ENCODE data around the gene USP25. TPM values are rescaled to one million over a fixed set of nuclear protein-coding genes. Genes with fewer than 3 reads are reported as not detected.

The USP25 gene
- total RNA-seq, 1 experiment from 2014 or later = 22.1 TPM

DNA sequence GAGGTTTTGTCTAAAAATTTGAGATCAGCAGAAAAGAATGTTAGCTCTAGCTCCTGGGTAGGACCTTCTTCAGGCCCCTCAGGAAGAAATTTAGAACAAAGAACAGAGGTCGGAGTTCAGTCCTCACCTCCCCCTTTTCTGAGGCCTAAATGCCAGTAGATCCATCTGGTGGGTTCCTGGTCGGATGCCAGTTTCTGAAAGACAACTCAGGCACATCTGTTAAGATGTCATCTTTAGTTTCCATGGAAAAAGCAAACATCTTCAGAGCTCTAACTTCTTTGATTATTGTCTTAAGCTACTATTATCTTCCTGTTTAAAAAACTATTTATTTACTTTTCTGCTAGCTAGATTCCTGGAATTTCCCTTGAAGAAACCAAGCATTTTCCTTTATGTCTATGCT is 37.1 kb upstream of the USP25 start:
- H3K27ac Mint-ChIP-seq (ENCODE audit: unreplicated experiment) = no peak overlapping the region
- no peak for DNase-seq
- no peaks in the 10 kb centered on the region for H3K36me3 Mint-ChIP-seq (ENCODE audit: insufficient read depth, unreplicated experiment)
- BruUV-seq (replicated peaks) = no TSS peak
- H3K9me3 Mint-ChIP-seq (ENCODE audit: low read depth, unreplicated experiment) = no peaks in the 10 kb centered on the region
- CTCF ChIA-PET = no interaction called here
- H3K4me3 Mint-ChIP-seq (ENCODE audit: low read depth, unreplicated experiment) = no peak overlapping the region
- TF ChIP-seq, protein P1, sequence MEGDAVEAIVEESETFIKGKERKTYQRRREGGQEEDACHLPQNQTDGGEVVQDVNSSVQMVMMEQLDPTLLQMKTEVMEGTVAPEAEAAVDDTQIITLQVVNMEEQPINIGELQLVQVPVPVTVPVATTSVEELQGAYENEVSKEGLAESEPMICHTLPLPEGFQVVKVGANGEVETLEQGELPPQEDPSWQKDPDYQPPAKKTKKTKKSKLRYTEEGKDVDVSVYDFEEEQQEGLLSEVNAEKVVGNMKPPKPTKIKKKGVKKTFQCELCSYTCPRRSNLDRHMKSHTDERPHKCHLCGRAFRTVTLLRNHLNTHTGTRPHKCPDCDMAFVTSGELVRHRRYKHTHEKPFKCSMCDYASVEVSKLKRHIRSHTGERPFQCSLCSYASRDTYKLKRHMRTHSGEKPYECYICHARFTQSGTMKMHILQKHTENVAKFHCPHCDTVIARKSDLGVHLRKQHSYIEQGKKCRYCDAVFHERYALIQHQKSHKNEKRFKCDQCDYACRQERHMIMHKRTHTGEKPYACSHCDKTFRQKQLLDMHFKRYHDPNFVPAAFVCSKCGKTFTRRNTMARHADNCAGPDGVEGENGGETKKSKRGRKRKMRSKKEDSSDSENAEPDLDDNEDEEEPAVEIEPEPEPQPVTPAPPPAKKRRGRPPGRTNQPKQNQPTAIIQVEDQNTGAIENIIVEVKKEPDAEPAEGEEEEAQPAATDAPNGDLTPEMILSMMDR (IDR thresholded peaks at IDR 0.05; ENCODE audit: unreplicated experiment) = no peak
- no peaks in the 10 kb centered on the region for H3K27me3 Mint-ChIP-seq (ENCODE audit: unreplicated experiment)
- intact Hi-C loops (cut with micrococcal nuclease; ENCODE audit: unreplicated experiment) = no loop called here
- H3K4me1 Mint-ChIP-seq (ENCODE audit: low read depth, unreplicated experiment) = no peaks in the 10 kb centered on the region

DNA sequence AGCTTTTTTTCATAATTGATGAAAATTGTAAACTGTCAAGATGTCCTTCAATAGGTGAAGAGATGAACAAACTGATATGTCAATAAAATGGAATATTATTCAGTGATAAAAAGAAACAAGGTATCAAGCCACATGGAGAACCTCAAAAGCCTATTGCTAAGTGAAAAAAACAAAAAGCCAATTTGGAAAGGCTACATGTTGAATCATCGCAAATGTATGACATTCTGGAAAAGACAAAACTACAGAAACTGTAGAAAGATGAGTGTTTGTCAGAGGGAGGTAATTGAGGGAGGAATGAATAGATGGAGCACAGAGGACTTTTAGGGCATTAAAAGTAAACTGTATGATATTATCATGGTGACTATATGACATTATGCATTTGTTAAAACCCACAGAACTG is 34.5 kb upstream of the USP25 start:
- TF ChIP-seq, protein P1 (IDR thresholded peaks at IDR 0.05; ENCODE audit: unreplicated experiment) = no peak
- Mint-ChIP-seq H3K4me1 (ENCODE audit: low read depth, unreplicated experiment) (no peaks in the 10 kb centered on the region), H3K27me3 (ENCODE audit: unreplicated experiment) (no peaks in the 10 kb centered on the region), H3K9me3 (ENCODE audit: low read depth, unreplicated experiment) (no peaks in the 10 kb centered on the region), H3K4me3 (ENCODE audit: low read depth, unreplicated experiment) (no peak overlapping the region), H3K36me3 (ENCODE audit: insufficient read depth, unreplicated experiment) (no peaks in the 10 kb centered on the region), H3K27ac (ENCODE audit: unreplicated experiment) (no peak overlapping the region)
- CTCF ChIA-PET = no interaction called here
- no peak for DNase-seq
- intact Hi-C loops (cut with micrococcal nuclease; ENCODE audit: unreplicated experiment) = no loop called here
- BruUV-seq (replicated peaks) = no TSS peak

DNA sequence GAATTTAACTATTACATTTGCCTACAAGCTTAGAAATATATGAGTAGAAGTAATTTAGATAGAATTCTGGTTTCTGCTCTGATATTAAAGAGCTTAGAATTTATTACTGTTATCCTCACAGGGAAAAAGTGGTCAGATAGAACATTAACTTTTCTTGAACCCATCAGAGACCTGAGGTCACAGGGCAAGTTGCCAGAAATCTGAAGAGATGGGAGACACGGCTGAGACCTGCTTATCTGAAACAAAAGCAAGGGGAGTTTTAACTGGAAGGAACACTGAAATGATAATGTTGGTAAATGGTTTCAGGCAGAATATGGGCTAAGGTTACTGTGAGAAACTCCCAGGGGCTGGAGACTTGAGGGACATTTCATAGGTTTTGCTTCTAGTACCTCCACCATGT is 28.0 kb upstream of the USP25 start:
- DNase-seq = no peak
- H3K4me3 Mint-ChIP-seq (ENCODE audit: low read depth, unreplicated experiment) = no peak overlapping the region
- no peaks in the 10 kb centered on the region for H3K27me3 Mint-ChIP-seq (ENCODE audit: unreplicated experiment)
- intact Hi-C loops (cut with micrococcal nuclease; ENCODE audit: unreplicated experiment) = no loop called here
- CTCF ChIA-PET = no interaction called here
- H3K9me3 Mint-ChIP-seq (ENCODE audit: low read depth, unreplicated experiment) = no peaks in the 10 kb centered on the region
- peaks cover 20% of the 10 kb centered on the region for H3K4me1 Mint-ChIP-seq (ENCODE audit: low read depth, unreplicated experiment)
- BruUV-seq (replicated peaks) = no TSS peak
- TF ChIP-seq, protein P1 (IDR thresholded peaks at IDR 0.05; ENCODE audit: unreplicated experiment) = no peak
- no peak overlapping the region for H3K27ac Mint-ChIP-seq (ENCODE audit: unreplicated experiment)
- peaks cover 14% of the 10 kb centered on the region for H3K36me3 Mint-ChIP-seq (ENCODE audit: insufficient read depth, unreplicated experiment)

DNA sequence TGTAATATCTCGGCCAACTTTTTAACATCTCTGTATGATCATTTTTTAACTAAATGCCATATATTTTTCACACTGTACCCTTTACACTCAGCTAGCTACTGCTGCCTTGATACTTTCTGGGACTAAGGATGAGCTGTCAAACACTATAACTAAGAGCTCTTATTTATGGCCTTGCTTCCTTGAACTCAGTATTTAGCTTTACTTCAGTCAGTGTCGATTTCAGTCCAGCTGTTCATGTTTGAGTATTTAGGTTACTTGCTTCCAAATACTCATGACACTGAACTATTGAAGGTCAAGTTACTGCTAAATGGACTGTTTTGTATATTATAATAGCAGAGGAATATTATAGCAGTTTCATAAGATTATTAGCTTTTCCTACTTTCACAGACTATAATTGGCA is 25.9 kb upstream of the USP25 start:
- intact Hi-C loops (cut with micrococcal nuclease; ENCODE audit: unreplicated experiment) = no loop called here
- BruUV-seq (replicated peaks) = no TSS peak
- Mint-ChIP-seq H3K36me3 (ENCODE audit: insufficient read depth, unreplicated experiment) (peaks cover 14% of the 10 kb centered on the region), H3K4me3 (ENCODE audit: low read depth, unreplicated experiment) (no peak overlapping the region), H3K27me3 (ENCODE audit: unreplicated experiment) (no peaks in the 10 kb centered on the region), H3K9me3 (ENCODE audit: low read depth, unreplicated experiment) (no peaks in the 10 kb centered on the region), H3K27ac (ENCODE audit: unreplicated experiment) (no peak overlapping the region), H3K4me1 (ENCODE audit: low read depth, unreplicated experiment) (peaks cover 30% of the 10 kb centered on the region)
- TF ChIP-seq, protein P1 (IDR thresholded peaks at IDR 0.05; ENCODE audit: unreplicated experiment) = no peak
- no peak for DNase-seq
- CTCF ChIA-PET = no interaction called here

DNA sequence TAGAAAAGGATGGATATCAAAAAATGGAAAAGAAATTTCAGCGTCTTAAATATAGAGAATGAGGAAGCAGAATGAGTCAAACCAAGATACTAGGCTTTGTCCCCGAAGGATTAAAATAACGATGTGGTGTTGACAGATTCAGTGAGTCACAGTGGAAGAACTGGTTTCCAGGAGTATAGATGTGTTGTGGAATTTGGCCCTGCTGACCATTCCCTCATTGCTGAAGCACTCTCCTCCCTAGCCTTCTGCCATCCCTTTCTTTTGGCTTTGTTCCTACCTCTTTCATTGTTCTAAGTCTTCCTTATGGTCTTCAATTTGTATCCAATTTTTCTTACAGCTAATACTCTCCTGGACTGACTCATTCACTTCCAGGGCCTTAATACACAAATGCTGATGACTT is 23.1 kb upstream of the USP25 start:
- H3K27me3 Mint-ChIP-seq (ENCODE audit: unreplicated experiment) = no peaks in the 10 kb centered on the region
- H3K27ac Mint-ChIP-seq (ENCODE audit: unreplicated experiment) = peak overlapping the region; percentile 93
- CTCF ChIA-PET = no interaction called here
- H3K36me3 Mint-ChIP-seq (ENCODE audit: insufficient read depth, unreplicated experiment) = peaks cover 14% of the 10 kb centered on the region
- peaks cover 57% of the 10 kb centered on the region for H3K4me1 Mint-ChIP-seq (ENCODE audit: low read depth, unreplicated experiment)
- H3K4me3 Mint-ChIP-seq (ENCODE audit: low read depth, unreplicated experiment) = peak overlapping the region; percentile 8
- H3K9me3 Mint-ChIP-seq (ENCODE audit: low read depth, unreplicated experiment) = no peaks in the 10 kb centered on the region
- no TSS peak for BruUV-seq (replicated peaks)
- DNase-seq = peak; percentile 58
- intact Hi-C loops (cut with micrococcal nuclease; ENCODE audit: unreplicated experiment) = no loop called here
- TF ChIP-seq, protein P1 (IDR thresholded peaks at IDR 0.05; ENCODE audit: unreplicated experiment) = no peak
